Stimulated activated CD4-positive, alpha-beta T cell treated with anti-CD3 and anti-CD28 coated beads, Interleukin-2, amount 100 ng/mL, for 4 hours (primary cell): ENCODE data around the gene ERC2.

ENCODE experiments used
- DNase-seq: peaks from one replicate; pipeline ENCODE4 v3.0.0-alpha.2; 2020; ENCODE audit warnings: low read depth

Gene ERC2

DNA sequence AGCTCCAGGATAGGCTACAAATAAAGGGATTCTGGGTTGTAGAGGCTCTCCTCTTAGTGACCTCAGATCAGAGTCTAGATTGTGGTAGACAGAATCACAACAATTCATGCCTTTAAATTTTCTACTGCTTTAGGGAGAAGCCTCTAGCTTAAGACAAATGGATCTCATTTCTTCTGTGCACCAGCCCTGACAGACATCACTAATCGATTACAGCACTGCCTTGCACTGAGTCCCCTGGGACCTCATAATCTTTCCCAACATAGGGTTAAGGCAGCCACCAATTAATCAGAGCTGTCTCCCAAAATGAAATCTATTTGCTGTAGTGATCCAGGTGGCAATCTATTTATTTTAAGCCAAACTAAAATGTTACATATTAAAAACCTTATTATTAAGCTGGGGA is 544.6 kb downstream of the ERC2 start:
- DNase-seq = no peak

DNA sequence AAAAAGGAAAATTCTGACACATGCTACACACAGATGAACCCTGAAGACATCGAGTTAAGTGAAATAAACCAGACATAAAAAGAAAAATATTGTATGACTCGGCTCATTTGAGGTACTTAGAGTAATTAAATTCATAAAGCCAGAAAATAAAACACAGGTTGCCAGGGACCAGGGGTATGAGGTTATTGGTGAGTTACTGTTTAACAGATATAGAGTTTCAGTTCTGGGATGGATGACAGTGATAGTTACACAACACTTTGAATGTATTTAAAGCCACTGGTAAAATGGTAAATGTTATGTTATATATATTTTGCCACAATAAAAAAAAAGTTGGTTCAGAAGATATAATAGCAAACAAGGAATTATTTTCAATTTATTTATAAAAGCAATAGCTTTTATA is 545.1 kb downstream of the ERC2 start:
- DNase-seq = no peak

DNA sequence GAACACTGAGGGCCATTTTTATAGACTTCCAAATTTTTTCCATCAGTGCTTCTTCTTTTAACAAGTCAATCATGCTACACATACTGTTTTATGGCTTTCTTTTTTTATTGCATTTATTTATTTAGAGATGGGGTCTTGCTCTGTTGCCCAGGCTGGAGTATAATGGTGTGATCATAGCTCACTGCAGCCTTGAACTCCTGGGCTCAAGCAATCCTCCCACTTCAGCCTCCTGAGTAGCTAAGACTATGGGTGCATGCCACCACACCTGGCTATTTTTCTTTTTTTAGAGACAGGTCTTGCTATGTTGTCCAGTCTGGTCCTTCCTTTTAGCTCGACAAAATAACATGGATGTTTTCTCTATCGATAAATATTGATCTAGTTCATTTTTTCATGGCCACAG is 555.4 kb downstream of the ERC2 start:
- no peak for DNase-seq

DNA sequence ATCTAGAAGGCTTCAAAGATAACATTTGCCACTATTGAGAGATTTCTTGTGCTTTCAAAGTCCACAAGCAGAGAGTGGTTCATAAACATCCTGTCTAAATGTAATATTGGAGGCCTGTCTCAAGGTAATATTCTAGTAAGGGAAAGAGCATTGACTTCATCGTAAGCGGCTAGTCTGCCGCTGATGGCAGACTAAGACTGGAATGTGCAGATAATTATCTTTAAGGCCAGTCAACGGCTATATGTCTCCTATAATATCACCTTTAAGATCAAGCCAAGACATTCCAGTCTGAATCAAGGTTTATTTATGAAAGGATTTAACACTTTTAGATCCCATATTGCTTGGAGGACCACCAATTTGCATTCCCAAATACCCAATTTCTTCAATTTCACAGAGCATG is 557.0 kb downstream of the ERC2 start:
- DNase-seq = no peak

DNA sequence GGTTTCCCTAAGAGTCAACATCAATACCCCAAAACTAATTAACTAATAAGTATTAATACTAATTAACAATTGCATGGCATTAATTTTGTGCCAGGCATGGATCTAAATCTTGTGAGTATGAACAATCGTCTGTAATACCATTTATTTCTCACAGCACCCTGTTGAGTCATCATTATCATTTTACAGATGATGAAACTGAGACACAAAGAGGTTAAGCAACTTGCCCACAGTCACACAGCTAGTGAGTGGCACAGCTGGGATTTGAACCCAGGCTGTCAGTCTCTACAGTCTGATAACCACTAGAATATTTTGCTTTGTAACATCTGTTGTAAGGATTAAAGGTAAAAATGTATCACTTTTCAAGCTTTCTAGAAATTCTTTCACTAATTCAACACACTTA is 557.7 kb downstream of the ERC2 start:
- DNase-seq = no peak

DNA sequence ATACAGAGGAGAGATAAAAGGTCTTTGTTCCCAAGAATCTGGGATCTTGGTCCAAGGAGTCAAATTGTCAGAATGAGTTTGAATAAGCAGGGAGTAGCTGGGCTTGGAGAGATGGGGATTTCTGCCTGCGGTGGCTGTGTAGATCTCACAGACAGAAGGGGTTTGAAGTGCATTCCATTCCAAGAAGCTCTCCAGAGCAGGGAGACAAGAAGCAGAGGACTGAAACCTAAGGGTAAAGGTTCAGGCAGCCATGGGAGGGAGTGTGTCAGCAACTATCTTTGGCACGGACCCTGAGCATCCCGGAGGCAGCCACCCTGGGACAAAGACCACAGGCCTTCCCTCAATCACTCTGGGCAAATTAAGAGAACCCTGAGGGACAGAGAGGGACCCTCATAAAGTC is 558.9 kb downstream of the ERC2 start:
- DNase-seq = no peak

DNA sequence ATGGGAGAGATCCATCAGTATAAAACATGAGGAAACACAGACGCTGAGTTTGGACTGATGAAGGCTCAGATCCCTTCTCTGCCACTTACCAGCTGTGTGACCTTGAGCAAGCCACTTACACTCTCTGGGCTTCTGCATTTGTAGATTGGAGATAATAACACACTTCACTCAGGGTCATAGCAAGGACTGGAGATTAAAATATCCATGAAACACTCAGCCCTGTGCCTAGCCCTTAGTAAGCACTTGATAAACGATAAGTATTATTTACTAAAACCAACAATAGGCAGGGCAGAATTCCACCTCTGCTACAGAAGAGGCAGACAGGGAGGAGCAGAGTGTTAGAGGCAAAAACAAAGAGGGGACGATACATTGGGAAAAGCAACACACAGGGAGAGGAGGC is 560.7 kb downstream of the ERC2 start:
- DNase-seq = no peak

DNA sequence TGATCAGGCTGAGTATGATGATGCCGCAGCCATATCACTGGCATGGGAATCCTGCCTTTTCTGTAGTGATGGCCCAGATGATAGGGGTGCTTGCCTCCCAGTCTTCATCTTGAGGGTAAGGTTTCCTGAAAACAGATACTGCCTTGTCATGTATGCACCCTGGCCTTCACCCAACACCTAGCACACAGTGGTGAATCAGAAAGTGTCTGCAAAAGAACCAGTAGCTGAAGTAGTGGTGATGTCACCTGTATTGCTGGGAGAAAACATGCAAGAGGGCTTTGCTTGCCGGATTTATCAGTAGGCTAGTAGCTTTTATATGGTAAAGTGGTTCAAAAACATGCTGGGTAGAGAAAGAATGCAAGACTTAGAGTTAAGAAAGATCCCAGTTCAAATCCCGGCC is 561.4 kb downstream of the ERC2 start:
- DNase-seq = no peak

DNA sequence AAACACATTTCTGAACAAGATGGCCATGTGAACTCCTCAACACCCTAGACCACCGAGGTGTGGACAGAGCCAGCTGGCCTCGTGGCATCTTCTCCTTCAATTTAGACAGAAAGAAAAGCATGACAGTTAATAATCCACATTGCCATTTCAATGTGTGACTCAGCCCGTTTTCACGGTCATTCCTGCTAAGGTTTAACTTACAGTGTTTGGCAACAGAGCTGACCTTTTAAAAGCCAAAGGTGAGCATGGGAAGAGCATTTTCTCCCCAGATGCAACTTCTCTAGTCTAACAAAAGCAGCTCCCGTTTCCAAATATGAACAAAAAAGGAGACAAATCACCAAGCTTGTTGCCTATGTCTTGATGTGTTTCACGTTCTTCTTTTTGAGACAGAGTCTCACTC is 563.6 kb downstream of the ERC2 start:
- no peak for DNase-seq

DNA sequence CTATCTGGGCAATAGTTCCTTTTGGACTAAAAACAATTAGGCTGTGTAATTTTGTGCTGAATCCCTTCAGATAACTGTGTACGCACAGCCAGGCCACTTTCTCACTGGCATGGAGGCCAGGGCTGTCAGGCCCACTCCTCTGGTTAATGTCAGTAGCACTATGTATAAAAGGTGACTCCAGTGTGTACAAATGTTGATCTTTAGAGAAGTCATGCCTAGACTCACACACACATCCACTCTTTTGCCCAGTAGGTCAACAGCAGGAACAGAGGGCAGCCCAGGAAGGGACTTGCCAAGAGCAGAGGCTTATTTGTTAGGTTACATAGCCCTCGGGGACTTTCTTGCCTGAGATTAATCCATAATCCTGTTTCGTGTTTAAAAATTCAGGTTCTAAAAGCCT is 564.6 kb downstream of the ERC2 start:
- no peak for DNase-seq

DNA sequence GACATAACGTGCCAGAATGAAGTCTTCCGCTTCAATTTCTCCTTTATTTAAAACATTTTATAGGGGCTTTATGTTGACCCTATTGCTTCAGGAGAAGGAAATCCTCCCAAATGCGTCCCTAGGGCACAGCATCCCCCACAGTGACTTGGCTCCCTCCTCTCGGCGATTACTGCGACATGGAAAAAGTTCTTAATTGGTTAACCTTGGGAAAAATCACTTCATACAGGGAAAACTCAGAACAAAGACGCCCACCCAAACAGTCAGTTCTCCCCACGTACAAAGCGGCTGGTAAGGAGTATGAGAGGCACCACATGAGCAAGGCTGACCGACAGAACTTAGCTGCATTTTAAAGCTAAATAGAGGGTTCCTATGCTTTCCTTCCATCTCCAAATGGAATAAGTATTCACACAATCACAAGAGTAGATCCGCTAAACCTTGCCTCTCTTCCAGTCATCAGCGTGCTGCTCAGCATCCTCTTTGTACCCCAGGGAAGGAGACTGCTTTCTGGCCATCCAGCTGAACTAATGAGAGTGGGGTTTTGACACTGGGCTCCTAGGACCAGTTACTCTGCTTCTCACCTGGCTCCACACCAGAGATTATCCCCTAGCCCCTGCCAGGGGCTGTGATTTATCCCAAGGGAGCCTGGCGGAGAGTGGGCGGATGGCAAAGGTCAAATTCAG is 565.9 kb downstream of the ERC2 start:
- no peak for DNase-seq

DNA sequence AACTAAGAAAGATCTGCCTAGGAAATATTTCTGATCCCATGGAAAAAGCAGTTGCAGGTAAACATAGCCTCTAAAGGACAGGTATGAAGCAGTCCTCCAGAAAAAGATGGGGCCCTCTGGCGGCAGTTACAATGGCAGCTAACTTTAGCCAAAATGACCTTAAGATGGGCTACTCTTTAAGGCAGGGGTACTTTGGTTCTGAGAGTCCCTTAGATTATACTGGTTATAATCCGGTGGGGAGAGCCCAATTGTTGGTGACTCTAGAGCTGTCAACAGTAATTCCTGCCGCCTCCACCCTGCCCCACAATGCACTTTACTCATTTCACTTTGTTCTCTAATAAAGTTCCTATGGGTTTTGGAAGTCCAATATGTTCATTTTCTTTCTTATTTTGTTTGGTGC is 568.4 kb downstream of the ERC2 start:
- DNase-seq = no peak

DNA sequence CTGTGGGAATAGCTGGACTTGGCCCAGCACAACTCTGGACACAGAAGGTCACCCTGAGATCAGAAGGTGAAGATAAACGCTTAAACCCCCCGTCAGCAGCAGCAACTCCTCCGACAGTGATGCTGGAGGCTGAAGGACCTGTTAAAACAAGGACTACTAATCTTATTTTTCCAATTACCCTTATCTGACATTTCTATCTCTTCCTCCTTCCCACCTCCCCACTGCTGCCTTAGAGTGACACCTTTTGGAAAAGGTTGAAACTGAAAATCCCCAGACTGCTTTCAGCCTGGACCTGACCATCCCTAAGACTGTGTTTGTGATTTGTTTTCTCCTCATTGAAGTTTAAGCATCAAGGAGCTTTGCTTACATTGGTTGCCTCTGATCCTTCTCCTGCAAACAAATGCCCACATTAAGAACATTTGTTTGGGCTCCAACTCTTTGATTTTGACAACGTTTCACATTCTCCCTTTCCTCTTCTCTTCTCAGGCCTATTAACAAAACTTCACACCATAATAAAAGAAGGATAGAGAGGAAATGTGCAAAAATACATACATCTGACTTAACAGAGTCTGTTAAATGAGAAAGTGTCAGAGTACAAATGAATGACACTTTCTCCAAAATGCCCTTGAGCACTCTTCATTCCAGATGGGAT is 570.6 kb downstream of the ERC2 start:
- DNase-seq = no peak

DNA sequence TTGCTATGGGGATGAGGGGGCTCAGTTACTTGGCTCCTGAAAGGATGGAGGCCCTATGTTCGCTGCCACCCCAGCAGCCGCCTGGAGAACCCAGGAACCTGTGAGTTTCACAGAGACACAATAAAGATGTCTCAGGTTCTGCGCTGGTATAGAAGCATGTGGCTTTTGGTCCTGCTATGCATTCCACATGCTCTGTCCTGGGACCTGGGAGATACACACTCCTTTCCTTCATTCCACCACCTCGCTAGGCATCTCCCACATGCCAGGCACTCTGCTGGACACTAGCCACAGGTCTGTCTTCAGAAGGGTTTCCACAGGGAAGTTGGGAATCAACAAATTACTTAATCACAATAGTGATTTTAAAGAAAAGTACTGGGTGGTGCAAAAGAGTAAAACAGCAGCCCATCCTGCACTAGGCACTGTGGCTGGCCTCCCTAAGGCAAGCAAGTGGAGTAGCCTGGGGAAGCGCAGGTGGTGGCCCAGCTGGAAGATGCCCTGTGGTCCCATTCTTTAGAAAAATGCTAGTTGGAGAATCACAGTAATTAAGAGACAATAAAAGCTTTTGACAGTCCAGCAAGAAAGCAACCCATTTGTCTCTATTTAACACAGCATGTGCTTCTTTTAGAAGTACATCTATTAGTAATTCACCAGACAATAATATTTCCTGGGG is 572.2 kb downstream of the ERC2 start:
- no peak for DNase-seq

DNA sequence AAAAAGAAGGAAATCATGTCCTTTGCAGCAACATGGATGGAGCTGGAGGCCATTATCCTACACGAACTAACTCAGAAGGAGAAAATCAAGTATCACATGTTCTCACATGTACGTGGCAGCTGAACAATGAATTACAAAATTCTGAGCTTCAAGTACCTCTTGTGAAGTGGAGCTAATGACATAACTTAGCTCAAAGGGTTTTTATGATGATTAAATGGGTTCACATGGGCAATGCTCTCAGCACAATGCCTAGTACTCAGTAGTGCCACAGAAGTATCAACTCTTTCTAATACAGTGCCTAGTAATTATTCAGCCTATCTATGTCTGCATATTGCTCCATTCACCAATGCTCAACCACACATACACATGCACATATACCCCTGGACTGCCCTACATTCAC is 573.7 kb downstream of the ERC2 start:
- no peak for DNase-seq

DNA sequence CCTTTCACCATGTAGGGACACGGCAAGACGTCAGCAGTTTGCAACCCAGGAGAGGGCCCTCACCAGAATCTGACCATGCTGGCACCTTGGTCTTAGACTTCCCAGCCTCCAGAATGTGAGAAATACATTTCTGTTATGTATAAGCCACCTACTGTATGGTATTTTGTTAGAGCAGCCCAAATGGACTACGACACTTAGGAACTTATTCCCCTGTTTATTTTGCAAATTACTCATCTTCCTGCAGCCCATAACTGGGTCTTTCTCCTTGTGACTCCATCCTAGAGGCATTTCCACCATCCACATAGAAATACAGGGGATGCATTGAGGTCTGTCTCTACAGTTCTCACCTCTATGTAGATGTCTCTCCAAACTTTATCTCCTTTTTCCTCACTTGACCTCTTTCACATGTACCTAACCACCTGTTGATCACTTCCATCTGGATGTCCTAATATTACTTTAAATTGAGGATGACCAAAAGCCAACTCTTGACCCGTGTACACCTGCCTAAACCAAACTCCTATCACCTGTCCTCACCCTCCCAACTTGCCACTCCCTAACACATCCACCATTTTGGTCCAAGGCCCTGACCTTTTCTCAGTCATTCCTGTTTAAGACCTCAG is 575.1 kb downstream of the ERC2 start:
- DNase-seq = no peak

DNA sequence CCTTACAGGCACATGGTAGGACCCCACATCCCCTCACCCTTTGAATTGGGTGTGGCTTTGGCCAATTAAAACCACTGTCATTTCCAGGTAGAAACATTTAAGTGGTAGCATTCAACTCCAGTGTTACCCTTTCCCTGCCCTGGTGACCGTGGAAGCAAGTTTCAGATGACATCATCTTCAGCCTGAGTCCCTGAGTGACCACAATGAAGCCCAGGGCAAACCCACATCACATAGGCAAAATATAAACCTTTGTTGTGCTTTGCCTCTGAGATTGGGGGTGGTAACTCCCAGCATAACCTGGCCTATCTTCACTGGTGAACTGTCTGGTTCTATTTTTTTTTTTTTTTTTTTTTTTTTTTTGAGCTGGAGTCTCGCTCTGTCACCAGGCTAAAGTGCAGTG is 577.2 kb downstream of the ERC2 start:
- DNase-seq = no peak

DNA sequence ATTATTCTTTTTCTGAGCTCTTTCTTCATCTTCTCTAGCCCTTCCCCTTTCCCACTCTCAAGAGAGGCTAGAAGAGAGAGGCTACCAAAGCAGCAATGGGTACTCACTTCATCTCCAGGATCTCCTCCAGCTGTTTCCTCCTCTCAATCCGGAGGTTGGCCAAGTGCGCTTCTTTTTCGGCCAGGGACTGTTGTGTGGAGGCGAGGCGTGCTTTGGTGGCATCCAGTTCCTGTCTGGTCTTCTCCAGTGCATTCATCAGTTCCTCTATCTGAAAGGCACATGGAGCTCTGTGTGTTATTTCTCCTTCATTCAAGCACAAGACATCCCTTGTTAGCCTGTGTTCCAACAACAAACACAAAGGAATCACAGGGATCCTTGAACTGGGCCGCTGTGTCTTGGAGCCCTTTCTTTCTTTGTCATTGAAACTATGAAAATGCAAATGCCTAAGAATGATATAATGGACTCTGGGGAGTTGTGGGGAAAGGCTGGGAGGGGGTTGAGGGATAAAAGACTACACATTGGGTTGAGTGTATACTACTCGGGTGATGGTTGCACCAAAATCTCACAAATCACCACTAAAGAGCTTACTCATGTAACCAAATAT is 579.9 kb downstream of the ERC2 start:
- DNase-seq = no peak

DNA sequence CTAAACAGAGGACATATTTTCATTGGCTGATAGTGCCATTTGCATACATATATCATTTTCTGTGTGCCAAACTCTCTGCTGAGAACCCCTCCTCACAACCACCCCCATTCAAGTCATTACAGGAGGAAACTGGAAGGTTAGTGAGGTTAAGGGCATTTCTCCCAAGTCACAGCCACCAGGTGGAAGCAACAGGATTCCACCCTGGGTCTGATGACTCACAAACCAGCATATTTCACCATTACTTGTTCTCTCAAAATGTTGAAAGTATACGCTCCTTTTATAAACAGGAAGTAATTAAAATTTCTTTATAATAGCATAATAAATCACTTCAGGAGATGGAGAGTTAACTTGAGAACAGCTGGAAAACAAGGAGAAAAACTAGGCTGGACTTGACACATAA is 582.5 kb downstream of the ERC2 start:
- no peak for DNase-seq

DNA sequence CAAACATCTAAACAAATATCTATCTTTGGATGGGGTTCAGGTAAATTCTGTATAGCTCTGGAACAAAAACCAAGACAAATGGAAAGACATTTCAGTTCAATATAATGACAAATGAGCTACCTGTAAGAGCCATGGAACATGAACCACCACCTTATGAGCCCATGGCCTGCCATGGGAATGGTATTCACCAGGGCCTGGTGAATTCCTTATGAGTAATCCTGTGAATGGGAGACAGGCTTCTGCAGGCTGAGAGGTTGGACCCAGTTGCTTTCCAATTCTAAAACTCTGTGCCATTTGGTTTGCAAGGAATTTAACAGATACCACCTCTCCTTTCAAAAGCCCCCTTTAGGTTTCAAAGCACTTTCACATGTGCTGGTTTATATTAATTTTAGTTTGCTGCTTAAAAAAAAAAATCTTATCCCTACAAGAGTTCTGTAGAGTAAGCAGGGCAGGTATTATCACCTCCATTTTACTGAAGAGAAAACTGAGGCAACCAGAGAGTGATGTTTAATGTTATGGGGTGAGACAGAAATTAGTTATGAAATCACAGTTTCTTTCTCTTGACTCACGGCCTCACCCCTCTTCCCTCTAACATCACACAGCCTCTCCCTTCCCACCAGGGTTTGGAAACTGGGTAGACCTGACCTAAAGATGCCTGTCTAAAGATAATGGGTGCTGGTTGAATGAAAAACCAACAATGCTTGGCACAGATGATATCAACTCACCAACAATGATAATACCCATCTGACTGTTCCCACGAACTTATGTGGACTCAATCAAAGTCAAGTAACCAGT is 583.6 kb downstream of the ERC2 start:
- no peak for DNase-seq

DNA sequence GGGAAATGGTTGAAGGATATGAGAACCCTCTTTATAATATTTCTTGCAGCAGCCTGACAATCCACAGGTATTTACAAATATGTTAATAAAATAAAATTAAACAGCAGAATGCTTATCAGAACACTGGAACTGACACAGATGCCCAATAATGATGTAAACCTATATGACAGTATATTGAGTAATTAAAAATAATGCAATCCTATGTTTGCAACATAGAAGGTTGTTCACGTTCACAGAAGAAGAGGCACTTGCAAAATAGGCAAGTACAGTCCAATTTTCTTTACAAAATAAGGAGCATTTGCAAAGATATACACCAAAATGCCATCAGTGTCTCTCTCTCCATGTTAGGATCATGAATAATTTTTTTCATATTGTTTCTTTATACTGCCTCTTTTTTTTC is 584.2 kb downstream of the ERC2 start:
- no peak for DNase-seq

DNA sequence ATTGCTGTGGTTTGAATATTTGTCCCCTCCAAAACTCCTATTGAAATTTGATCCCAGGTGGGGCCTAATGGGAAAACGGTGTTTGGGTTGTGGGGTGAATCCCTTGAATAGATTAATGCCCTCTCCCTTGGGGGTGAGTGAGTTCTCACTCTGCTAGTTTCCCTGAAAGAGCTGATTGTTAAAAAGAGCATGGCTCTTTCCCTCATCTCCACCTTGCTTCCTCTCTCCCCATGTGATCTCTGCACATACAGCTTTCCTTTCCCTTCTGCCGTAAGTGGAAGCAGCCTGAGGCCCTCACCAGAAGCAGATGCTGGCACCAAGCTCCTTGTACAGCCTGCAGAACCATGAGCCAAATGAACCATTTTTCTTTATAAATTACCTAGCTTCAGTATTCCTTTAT is 586.3 kb downstream of the ERC2 start:
- DNase-seq = no peak
